WTC11 (cell line): ENCODE results near the gene TOX2. TPM values are rescaled to one million over a fixed set of nuclear protein-coding genes. Genes with fewer than 3 reads are reported as not detected.

Experiments
- ATAC-seq: fragments of 200-7000 bp; cut with Tn5 transposase; 2 replicates; pipeline ENCODE4 v1.10.0; 2021; ENCODE audit warnings: mild to moderate bottlenecking, moderate library complexity
- CTCF ChIA-PET: fragments of 300-600 bp; sonication (Branson Sonifier 250); formaldehyde crosslinking; loops from one replicate; lab custom pipeline; 2021; ENCODE audit warnings: antibody characterized with exemption; lab: Charles Lee
- POLR2A ChIA-PET: fragments of 350-600 bp; sonication (Branson Sonifier 250); formaldehyde crosslinking; loops from one replicate; lab custom pipeline; 2021; ENCODE audit warnings: antibody characterized with exemption; lab: Charles Lee
- DNase-seq: peaks from one replicate; pipeline ENCODE4 v3.0.0; 2021; ENCODE audit warnings: low spot score
- H3K27ac Mint-ChIP-seq: 2 replicates; pipeline ENCODE4 v1.8.0; 2021; ENCODE audit warnings: mixed read lengths
- H3K27me3 Mint-ChIP-seq: 2 replicates; pipeline ENCODE4 v1.8.0; 2021; ENCODE audit warnings: low read depth, mild to moderate bottlenecking, moderate library complexity, mixed read lengths
- H3K36me3 Mint-ChIP-seq: 2 replicates; pipeline ENCODE4 v1.8.0; 2021; ENCODE audit warnings: mixed read lengths
- H3K4me1 Mint-ChIP-seq: 2 replicates; pipeline ENCODE4 v1.8.0; 2022; ENCODE audit warnings: mixed read lengths
- H3K4me3 Mint-ChIP-seq: 2 replicates; pipeline ENCODE4 v1.8.0; 2021; ENCODE audit warnings: mild to moderate bottlenecking, moderate library complexity, mixed read lengths
- H3K9me3 Mint-ChIP-seq: 2 replicates; pipeline ENCODE4 v1.8.0; 2021; ENCODE audit warnings: mixed read lengths
- ATF3 ChIP-seq: sonication (generic); formaldehyde crosslinking; conservative IDR thresholded peaks from 2 replicates; pipeline ENCODE4 v1.8.1; 2022; ENCODE audit warnings: mild to moderate bottlenecking, missing genetic modification reagents
- CDX4 ChIP-seq: fragments of 250-450 bp; sonication (Bioruptor Pico); IDR thresholded peaks from 2 replicates; pipeline ENCODE4 v1.9.0; 2021; ENCODE audit warnings: moderate library complexity, mild to moderate bottlenecking, inconsistent platforms, borderline replicate concordance
- CREM ChIP-seq: sonication (generic); formaldehyde crosslinking; IDR thresholded peaks from 2 replicates; pipeline ENCODE4 v1.8.1; 2022; ENCODE audit warnings: mild to moderate bottlenecking, missing genetic modification reagents, moderate library complexity
- E2F1 ChIP-seq: sonication (generic); formaldehyde crosslinking; IDR thresholded peaks from 2 replicates; pipeline ENCODE4 v1.8.0; 2022; ENCODE audit warnings: mild to moderate bottlenecking, missing genetic modification reagents
- EMX1 ChIP-seq: fragments of 250-450 bp; sonication (Bioruptor Pico); IDR thresholded peaks from 2 replicates; pipeline ENCODE4 v1.8.0; 2021; ENCODE audit warnings: mild to moderate bottlenecking
- FOXK1 ChIP-seq: sonication (generic); formaldehyde crosslinking; IDR thresholded peaks from 2 replicates; pipeline ENCODE4 v1.8.0; 2022; ENCODE audit warnings: mild to moderate bottlenecking, moderate library complexity, missing genetic modification reagents
- GABPB1 ChIP-seq: sonication (generic); formaldehyde crosslinking; IDR thresholded peaks from 2 replicates; pipeline ENCODE4 v1.8.1; 2023; ENCODE audit warnings: mild to moderate bottlenecking, missing genetic modification reagents
- GTF2I ChIP-seq: fragments of 250-450 bp; sonication (Bioruptor Pico); conservative IDR thresholded peaks from 2 replicates; pipeline ENCODE4 v1.4.0; 2021; ENCODE audit warnings: mild to moderate bottlenecking
- HMGA2 ChIP-seq: fragments of 250-450 bp; sonication (Bioruptor Pico); IDR thresholded peaks from 2 replicates; pipeline ENCODE4 v1.4.0; 2021; ENCODE audit warnings: mild to moderate bottlenecking, moderate library complexity
- JUN ChIP-seq: sonication (generic); formaldehyde crosslinking; IDR thresholded peaks from 2 replicates; pipeline ENCODE4 v1.8.0; 2023; ENCODE audit warnings: mild to moderate bottlenecking, missing genetic modification reagents
- MYBL2 ChIP-seq: sonication (generic); formaldehyde crosslinking; IDR thresholded peaks from 2 replicates; pipeline ENCODE4 v1.8.1; 2023; ENCODE audit warnings: mild to moderate bottlenecking, moderate library complexity, missing genetic modification reagents
- SMAD4 ChIP-seq: sonication (generic); formaldehyde crosslinking; IDR thresholded peaks from 2 replicates; pipeline ENCODE4 v1.8.0; 2022; ENCODE audit warnings: mild to moderate bottlenecking, missing genetic modification reagents
- SOX15 ChIP-seq: fragments of 250-450 bp; sonication (Bioruptor Pico); IDR thresholded peaks from 2 replicates; pipeline ENCODE4 v1.9.0; 2021; ENCODE audit warnings: mild to moderate bottlenecking
- ZBTB43 ChIP-seq: sonication (generic); formaldehyde crosslinking; IDR thresholded peaks from 2 replicates; pipeline ENCODE4 v1.8.1; 2023; ENCODE audit warnings: mild to moderate bottlenecking, missing genetic modification reagents
- ZNF121 ChIP-seq: sonication (generic); formaldehyde crosslinking; IDR thresholded peaks from 2 replicates; pipeline ENCODE4 v1.8.0; 2023; ENCODE audit warnings: missing genetic modification reagents
- ZNF281 ChIP-seq: sonication (generic); formaldehyde crosslinking; IDR thresholded peaks from 2 replicates; pipeline ENCODE4 v1.8.0; 2023; ENCODE audit warnings: mild to moderate bottlenecking, missing genetic modification reagents
- ZSCAN18 ChIP-seq: fragments of 250-450 bp; sonication (Bioruptor Pico); IDR thresholded peaks from 2 replicates; pipeline ENCODE4 v2.1.2; 2022; ENCODE audit warnings: mild to moderate bottlenecking, moderate library complexity
- total RNA-seq: library from RNA; stranded (reverse); gene quantifications from 3 replicates; pipeline ENCODE4 v1.2.3, GENCODE V29; 2021

The TOX2 gene
- total RNA-seq, 1 experiment from 2014 or later = 3.4 TPM

- ATAC-seq (no peak), DNase-seq (no peak)
- no peaks in the 10 kb centered on the region for H3K36me3 Mint-ChIP-seq
- H3K27ac Mint-ChIP-seq = no peak overlapping the region
- TF ChIP-seq HMGA2 (CRISPR knock-in tag) = no peak
- TF ChIP-seq ATF3 (CRISPR knock-in tag) = no peak
- no peak for TF ChIP-seq CDX4 (CRISPR knock-in tag)
- no peak for TF ChIP-seq GABPB1 (CRISPR knock-in tag)
- no peak for TF ChIP-seq JUN (CRISPR knock-in tag)
- no peak for TF ChIP-seq ZSCAN18 (CRISPR knock-in tag)
- TF ChIP-seq ZNF121 (CRISPR knock-in tag) = no peak
- TF ChIP-seq GTF2I (CRISPR knock-in tag) = no peak
- no peak for TF ChIP-seq EMX1 (CRISPR knock-in tag)
- TF ChIP-seq E2F1 (CRISPR knock-in tag) = no peak
- TF ChIP-seq SMAD4 (CRISPR knock-in tag) = no peak
- no peak for TF ChIP-seq ZBTB43 (CRISPR knock-in tag)
- TF ChIP-seq SOX15 = no peak
- no peak for TF ChIP-seq FOXK1 (CRISPR knock-in tag)
- no peak for TF ChIP-seq CREM (CRISPR knock-in tag)
- TF ChIP-seq ZNF281 (CRISPR knock-in tag) = no peak
- POLR2A ChIA-PET = interaction anchor here (0.6 kb wide), 1 partner anchor 11 kb away, joined by 4 read pairs; no protein-coding TSS in a partner anchor
- H3K9me3 Mint-ChIP-seq = no peaks in the 10 kb centered on the region
- H3K4me3 Mint-ChIP-seq = no peak overlapping the region
- CTCF ChIA-PET = interaction anchor here (0.5 to 1.4 kb wide), 6 partner anchors 10 to 436 kb away, joined by 3 to 5 read pairs (median 3); no protein-coding TSS in a partner anchor
- no peaks in the 10 kb centered on the region; the same call in 1 of the 2 replicates for H3K27me3 Mint-ChIP-seq
- H3K4me1 Mint-ChIP-seq = peaks cover 16% of the 10 kb centered on the region
Observed at GRCh38 chr20:43926287-43927050, 11.8 kb downstream of the TOX2 start.

- H3K9me3 Mint-ChIP-seq = no peaks in the 10 kb centered on the region
- H3K4me3 Mint-ChIP-seq = no peak overlapping the region
- H3K27ac Mint-ChIP-seq = no peak overlapping the region
- CTCF ChIA-PET = no interaction called here
- peaks cover 9% of the 10 kb centered on the region for H3K4me1 Mint-ChIP-seq
- DNase-seq = no peak
- H3K27me3 Mint-ChIP-seq = no peaks in the 10 kb centered on the region; the same call in 1 of the 2 replicates
- no peaks in the 10 kb centered on the region for H3K36me3 Mint-ChIP-seq
- no peak for ATAC-seq
- no peak for TF ChIP-seq MYBL2 (CRISPR knock-in tag)
- TF ChIP-seq, all 79 proteins: peak for 0
- POLR2A ChIA-PET = no interaction called here
Observed at GRCh38 chr20:43931976-43932375, 17.3 kb downstream of the TOX2 start.
